Stimulated activated CD4-positive, alpha-beta T cell treated with anti-CD3 and anti-CD28 coated beads, Interleukin-1b, Interleukin-23, amount 100 ng/mL, for 4 hours (primary cell): ENCODE data around the gene C11orf91.
"Not testable (repeated sequence)": the region's sequence is repeated elsewhere in the genome, so short reads cannot be mapped to it uniquely, and the experiment has no call there.

Source experiments
- DNase-seq, 2 donors: peaks; one replicate each; pipeline ENCODE4 v3.0.0-alpha.2; 2020; ENCODE audit warnings: low read depth in 2 of 2

The C11orf91 gene

GRCh38 chr11:33700502-33701271, at the start of gene C11orf91:
Gene C11orf91 (minus strand): TSS chr11:33700826. CDS start chr11:33700740, 86 bp downstream.
- DNase-seq = peak; percentile 90 to 93

GRCh38 chr11:33747979-33748378, 47.4 kb upstream of the C11orf91 start:
- DNase-seq = no peak

GRCh38 chr11:33743291-33743690, 42.7 kb upstream of the C11orf91 start:
- DNase-seq = no peak

GRCh38 chr11:33742249-33742851, 41.7 kb upstream of the C11orf91 start:
- no peak for DNase-seq

- no peak for DNase-seq
Observed at GRCh38 chr11:33741806-33742205, 41.2 kb upstream of the C11orf91 start.

GRCh38 chr11:33737362-33737821, 36.8 kb upstream of the C11orf91 start:
- no peak for DNase-seq

- DNase-seq = peak; percentile 92 to 93
Observed at GRCh38 chr11:33736148-33736812, 35.7 kb upstream of the C11orf91 start, which contains the start of gene CD59. Gene CD59 (minus strand): TSS chr11:33736423. CDS start chr11:33722445, 13,978 bp downstream.

GRCh38 chr11:33735271-33736147, 34.9 kb upstream of the C11orf91 start:
- no peak for DNase-seq

GRCh38 chr11:33734441-33735270, 34.0 kb upstream of the C11orf91 start:
- no peak for DNase-seq

GRCh38 chr11:33733980-33734379, 33.4 kb upstream of the C11orf91 start:
- no peak for DNase-seq

GRCh38 chr11:33731723-33732531, 31.3 kb upstream of the C11orf91 start:
- no peak for DNase-seq

- no peak for DNase-seq
Observed at GRCh38 chr11:33730716-33731115, 30.1 kb upstream of the C11orf91 start.

- not testable (repeated sequence) for DNase-seq
Observed at GRCh38 chr11:33729072-33729664, 28.5 kb upstream of the C11orf91 start.

GRCh38 chr11:33727539-33727938, 26.9 kb upstream of the C11orf91 start:
- not testable (repeated sequence) for DNase-seq

- DNase-seq = no peak
Observed at GRCh38 chr11:33725496-33725895, 24.9 kb upstream of the C11orf91 start.

- DNase-seq = no peak
Observed at GRCh38 chr11:33724644-33725035, 24.0 kb upstream of the C11orf91 start.

- DNase-seq = no peak
Observed at GRCh38 chr11:33723238-33723881, 22.7 kb upstream of the C11orf91 start.

- no peak for DNase-seq
Observed at GRCh38 chr11:33722590-33723234, 22.1 kb upstream of the C11orf91 start.
